HL-60 (cell line): Measurements from ENCODE around the gene ATF1.
"Not testable (repeated sequence)": the region's sequence is repeated elsewhere in the genome, so short reads cannot be mapped to it uniquely, and the experiment has no call there.

Experiments
- DNase-seq, 2 experiments: peaks; one replicate each; pipeline ENCODE4 v3.0.0-alpha.2; 2010 to 2020; ENCODE audit warnings: low read depth in 1 of 2, low spot score in 1 of 2
- H3K27ac ChIP-seq: fragments of 250-450 bp; sonication (Bioruptor Pico); replicated peaks from 2 replicates; pipeline ENCODE4 v1.5.1; 2020; ENCODE audit warnings: mild to moderate bottlenecking, moderate library complexity
- H3K27me3 ChIP-seq: fragments of 250-450 bp; sonication (Bioruptor Pico); 2 replicates; pipeline ENCODE4 v1.5.1; 2021; ENCODE audit warnings: mild to moderate bottlenecking, moderate library complexity; ENCODE audit not compliant: insufficient read depth, poor library complexity, severe bottlenecking
- H3K4me3 ChIP-seq: replicated peaks from 2 replicates; pipeline ENCODE4 v1.5.1; 2011; ENCODE audit warnings: mild to moderate bottlenecking, control low read depth, low read length; ENCODE audit not compliant: insufficient read depth
- GABPA ChIP-seq: IDR thresholded peaks from 2 replicates; pipeline ENCODE4 v1.6.1; 2012; ENCODE audit warnings: low read depth
- POLR2AphosphoS5 ChIP-seq: IDR thresholded peaks from 2 replicates; pipeline ENCODE4 v1.6.1; 2012; ENCODE audit warnings: low read depth
- SPI1 ChIP-seq: IDR thresholded peaks from 2 replicates; pipeline ENCODE4 v1.6.1; 2012; ENCODE audit warnings: low read depth, mild to moderate bottlenecking, borderline replicate concordance
- TF ChIP-seq, protein P1 (sequence below): IDR thresholded peaks from one replicate; pipeline ENCODE4 v1.5.1; 2011; ENCODE audit warnings: low read length, control low read depth, inconsistent platforms; ENCODE audit not compliant: insufficient read depth
- TF ChIP-seq, protein P2 (sequence below): IDR thresholded peaks from 2 replicates; pipeline ENCODE4 v1.6.1; 2012; ENCODE audit warnings: low read depth; ENCODE audit not compliant: insufficient replicate concordance

ATF1 gene

DNA sequence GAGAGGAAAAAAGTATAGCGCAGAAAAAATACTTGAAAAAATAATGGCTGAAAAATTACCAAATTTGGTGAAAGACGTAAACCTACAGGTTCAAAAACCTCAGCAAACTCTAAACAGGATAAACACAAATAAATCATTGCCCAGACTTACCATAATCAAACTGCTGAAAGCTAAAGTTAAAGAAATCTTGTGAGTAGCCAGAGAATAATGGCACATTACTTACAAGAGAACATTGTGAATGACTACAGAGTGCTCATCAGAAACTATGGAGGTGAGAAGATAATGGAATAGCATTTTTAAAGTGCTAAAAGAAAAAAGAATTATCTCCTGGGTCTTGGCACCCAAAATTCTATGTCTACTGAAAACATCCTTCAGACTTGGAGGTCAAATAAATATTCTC is 36.0 kb downstream of the ATF1 start:
- Histone ChIP-seq H3K4me3 (no peak overlapping the region), H3K27me3 (no peaks in the 10 kb centered on the region), H3K27ac (no peak overlapping the region)
- TF ChIP-seq, protein P1, sequence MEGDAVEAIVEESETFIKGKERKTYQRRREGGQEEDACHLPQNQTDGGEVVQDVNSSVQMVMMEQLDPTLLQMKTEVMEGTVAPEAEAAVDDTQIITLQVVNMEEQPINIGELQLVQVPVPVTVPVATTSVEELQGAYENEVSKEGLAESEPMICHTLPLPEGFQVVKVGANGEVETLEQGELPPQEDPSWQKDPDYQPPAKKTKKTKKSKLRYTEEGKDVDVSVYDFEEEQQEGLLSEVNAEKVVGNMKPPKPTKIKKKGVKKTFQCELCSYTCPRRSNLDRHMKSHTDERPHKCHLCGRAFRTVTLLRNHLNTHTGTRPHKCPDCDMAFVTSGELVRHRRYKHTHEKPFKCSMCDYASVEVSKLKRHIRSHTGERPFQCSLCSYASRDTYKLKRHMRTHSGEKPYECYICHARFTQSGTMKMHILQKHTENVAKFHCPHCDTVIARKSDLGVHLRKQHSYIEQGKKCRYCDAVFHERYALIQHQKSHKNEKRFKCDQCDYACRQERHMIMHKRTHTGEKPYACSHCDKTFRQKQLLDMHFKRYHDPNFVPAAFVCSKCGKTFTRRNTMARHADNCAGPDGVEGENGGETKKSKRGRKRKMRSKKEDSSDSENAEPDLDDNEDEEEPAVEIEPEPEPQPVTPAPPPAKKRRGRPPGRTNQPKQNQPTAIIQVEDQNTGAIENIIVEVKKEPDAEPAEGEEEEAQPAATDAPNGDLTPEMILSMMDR: no peak
- TF ChIP-seq GABPA (no peak), POLR2AphosphoS5 (no peak), SPI1 (no peak)
- TF ChIP-seq, protein P2, sequence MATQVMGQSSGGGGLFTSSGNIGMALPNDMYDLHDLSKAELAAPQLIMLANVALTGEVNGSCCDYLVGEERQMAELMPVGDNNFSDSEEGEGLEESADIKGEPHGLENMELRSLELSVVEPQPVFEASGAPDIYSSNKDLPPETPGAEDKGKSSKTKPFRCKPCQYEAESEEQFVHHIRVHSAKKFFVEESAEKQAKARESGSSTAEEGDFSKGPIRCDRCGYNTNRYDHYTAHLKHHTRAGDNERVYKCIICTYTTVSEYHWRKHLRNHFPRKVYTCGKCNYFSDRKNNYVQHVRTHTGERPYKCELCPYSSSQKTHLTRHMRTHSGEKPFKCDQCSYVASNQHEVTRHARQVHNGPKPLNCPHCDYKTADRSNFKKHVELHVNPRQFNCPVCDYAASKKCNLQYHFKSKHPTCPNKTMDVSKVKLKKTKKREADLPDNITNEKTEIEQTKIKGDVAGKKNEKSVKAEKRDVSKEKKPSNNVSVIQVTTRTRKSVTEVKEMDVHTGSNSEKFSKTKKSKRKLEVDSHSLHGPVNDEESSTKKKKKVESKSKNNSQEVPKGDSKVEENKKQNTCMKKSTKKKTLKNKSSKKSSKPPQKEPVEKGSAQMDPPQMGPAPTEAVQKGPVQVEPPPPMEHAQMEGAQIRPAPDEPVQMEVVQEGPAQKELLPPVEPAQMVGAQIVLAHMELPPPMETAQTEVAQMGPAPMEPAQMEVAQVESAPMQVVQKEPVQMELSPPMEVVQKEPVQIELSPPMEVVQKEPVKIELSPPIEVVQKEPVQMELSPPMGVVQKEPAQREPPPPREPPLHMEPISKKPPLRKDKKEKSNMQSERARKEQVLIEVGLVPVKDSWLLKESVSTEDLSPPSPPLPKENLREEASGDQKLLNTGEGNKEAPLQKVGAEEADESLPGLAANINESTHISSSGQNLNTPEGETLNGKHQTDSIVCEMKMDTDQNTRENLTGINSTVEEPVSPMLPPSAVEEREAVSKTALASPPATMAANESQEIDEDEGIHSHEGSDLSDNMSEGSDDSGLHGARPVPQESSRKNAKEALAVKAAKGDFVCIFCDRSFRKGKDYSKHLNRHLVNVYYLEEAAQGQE: no peak
- DNase-seq: no peak

DNA sequence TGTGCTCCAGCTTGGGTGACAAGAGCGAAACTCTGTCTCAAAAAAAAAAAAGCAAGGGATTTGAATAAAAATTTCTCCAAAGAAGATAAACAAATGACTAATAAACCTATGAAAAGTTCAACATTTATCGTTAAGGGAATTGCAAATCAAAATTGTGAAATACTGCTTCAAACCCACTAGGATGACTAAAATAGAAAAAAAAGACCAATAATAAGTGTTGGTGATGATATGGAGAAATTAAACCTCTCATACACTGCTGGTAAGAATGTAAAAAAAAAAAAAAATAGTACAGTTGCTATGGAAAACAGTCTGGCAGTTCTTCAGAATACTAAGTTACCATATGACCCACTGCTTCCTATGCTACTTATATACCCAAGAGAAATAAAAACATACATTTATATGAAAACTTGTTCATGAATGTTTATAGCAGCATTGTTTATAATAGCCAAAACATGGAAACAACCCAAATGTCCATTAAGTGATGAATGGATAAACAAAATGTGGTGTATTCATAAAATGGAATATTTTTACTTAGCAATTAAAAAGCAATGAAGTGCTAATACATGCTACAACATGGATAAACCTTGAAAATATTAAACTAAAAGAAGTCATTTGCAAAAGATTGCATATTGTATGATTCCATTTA is 39.5 kb downstream of the ATF1 start:
- Histone ChIP-seq H3K27me3 (no peaks in the 10 kb centered on the region), H3K27ac (no peak overlapping the region), H3K4me3 (no peak overlapping the region)
- no peak for DNase-seq
- TF ChIP-seq SPI1: no peak
- TF ChIP-seq POLR2AphosphoS5: no peak
- TF ChIP-seq, protein P1: no peak
- no peak for TF ChIP-seq GABPA
- TF ChIP-seq, protein P2: no peak

DNA sequence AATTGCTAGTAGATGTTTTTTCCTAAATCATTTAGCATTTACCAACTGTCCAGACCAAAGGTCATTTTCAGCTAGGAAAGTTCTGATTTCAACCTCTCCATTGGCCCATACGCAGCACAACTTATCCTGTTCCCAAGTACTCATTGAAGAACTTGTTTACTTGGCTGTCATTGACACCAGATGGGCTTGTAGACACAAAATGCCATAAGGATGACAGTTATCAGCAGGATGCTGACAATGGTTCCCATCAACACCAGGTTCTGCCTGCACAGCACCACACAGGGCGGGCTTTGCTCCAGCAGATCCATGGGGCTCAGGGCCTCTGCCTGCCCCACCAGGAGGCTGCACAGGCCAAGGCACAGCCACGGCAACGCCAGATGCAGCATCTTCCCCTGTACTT is 42.3 kb downstream of the ATF1 start:
- Histone ChIP-seq H3K27me3 (no peaks in the 10 kb centered on the region), H3K27ac (no peak overlapping the region), H3K4me3 (no peak overlapping the region)
- DNase-seq: no peak
- no peak for TF ChIP-seq GABPA
- TF ChIP-seq POLR2AphosphoS5: no peak
- TF ChIP-seq, protein P1: no peak
- TF ChIP-seq, protein P2: no peak
- no peak for TF ChIP-seq SPI1

DNA sequence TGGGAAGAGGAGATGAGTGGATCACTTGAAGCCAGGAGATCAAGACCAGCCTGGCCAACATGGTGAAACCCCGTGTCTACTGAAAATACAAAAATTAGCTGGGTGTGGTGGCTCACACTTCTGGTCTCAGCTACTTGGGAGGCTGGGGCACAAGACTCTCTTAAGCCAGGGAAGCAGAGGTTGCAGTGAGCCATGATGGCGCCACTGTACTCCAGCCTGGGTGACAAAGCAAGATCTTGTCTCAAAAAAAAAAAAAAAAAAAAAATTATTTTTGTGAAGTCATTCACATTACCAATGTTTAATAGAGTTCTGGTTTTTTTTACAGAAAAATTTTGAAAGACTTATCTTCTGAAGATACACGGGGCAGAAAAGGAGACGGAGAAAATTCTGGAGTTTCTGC is 45.2 kb downstream of the ATF1 start:
- H3K4me3 ChIP-seq, DNase-seq, H3K27me3 ChIP-seq, H3K27ac ChIP-seq: not testable (repeated sequence)

DNA sequence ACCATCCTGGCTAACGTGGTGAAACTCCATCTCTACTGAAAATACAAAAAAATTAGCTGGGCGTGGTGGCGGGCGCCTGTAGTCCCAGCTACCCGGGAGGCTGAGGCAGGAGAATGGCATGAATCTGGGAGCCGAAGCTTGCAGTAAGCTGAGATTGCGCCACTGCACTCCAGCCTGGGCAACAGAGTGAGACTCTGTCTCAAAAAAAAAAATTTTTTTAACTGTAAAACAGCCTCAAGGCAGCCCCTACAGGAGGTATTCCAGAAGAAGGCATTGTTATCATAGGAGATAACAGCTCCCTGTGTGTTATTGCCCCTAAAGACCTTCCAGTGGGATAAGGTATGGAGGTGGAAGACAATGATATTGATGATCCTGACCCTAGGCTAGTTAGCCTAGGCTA is 51.0 kb downstream of the ATF1 start:
- not testable (repeated sequence) for DNase-seq, H3K27me3 ChIP-seq, H3K27ac ChIP-seq, H3K4me3 ChIP-seq
